GM18526 (cell line): ENCODE data around the gene RPAP2.

Experiments used
- POLR2A ChIP-seq: IDR thresholded peaks from 3 replicates; pipeline ENCODE4 v1.6.1; 2011; ENCODE audit not compliant: insufficient read length; ENCODE audit errors: extremely low read depth

RPAP2 gene

GRCh38 chr1:92356956-92357355, 58.1 kb downstream of the RPAP2 start:
- no peak for TF ChIP-seq POLR2A

DNA sequence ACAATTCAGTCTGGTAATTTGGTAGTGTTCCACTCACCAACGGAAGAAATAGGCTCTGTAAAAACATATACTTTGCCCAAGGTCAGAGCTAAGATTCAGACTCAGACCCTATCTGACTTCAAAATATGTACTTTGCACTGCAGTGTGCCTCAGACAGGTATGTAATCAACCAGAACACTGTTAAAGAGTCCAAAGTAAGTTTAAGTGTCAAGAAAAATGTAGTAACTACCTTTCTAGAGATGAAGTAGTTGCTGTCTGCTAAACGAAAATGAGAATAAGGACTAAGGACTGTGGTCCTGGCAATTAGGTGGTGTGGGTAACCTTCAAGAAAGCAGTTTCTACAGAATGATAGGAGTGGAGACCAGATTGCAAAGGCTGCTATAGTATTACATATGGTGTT, 61.1 kb downstream of the RPAP2 start:
- TF ChIP-seq POLR2A: no peak

- TF ChIP-seq POLR2A: no peak
These were observed 64.1 kb downstream of the RPAP2 start for GRCh38 chr1:92362970-92363369.

DNA sequence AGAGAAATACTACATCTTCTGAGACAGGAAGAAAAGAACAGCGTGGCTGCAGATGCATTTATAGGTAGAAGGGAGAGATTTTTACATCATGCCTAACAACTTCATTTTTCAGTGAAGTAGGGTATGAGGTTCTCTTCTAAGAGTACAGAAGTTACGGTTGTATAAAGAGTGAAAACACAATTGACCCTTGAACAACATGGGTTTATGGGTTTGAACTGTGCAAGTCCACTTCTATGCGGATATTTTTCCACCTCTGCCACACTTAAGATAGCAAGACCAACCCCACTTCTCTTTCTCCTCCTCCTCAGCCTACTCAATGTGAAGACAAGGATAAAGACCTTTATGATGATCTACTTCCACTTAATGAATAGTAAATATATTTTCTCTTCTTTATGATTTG, 64.5 kb downstream of the RPAP2 start:
- TF ChIP-seq POLR2A: no peak

DNA sequence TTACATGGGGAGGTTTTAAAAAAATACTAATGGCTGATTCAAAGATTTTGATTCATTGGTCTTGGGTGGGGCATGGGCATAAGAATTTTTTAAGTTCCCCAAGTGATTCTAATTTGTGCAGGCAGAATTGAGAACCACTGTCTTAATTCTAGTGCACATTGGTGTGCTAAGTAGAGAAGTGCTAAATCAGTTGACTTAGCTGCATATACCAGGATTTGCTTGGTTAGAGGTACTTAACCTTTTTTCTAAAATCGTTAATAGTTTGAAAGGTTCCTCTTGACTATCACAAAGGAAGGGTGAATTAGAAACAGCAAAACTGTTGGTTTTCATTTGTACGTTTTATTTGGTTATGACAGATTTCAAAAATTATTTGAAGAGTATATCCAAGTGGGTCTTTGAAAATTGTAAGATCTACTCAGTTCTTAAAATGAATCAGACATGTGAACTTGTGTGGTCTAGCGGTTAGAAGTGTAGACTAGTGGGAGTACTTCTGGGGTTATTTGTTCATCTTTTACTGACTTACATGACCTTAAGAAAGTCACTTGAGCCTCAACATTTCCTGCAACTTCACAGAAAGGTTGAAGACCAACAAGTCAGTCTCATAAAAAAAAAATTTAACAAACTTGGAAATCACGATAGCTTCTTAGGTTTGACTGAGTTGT, 66.7 kb downstream of the RPAP2 start:
- TF ChIP-seq POLR2A: no peak

DNA sequence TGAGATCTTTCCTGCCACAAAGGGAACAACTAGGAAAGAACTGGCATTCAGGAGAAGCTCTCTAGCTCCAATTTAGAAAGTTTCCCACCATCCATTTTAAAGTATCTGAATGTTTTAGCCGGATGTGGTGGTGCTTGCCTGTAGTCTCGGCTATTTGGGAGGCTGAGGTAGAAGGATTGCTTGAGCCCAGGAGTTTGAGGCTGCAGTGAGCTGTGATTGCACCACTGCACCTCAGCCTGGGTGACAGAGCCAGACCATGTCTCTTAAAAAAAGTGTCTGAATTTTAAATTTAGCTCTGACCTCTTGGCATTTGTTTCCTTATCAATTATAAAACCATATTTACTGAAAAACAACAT, 67.2 kb downstream of the RPAP2 start:
- TF ChIP-seq POLR2A: no peak

DNA sequence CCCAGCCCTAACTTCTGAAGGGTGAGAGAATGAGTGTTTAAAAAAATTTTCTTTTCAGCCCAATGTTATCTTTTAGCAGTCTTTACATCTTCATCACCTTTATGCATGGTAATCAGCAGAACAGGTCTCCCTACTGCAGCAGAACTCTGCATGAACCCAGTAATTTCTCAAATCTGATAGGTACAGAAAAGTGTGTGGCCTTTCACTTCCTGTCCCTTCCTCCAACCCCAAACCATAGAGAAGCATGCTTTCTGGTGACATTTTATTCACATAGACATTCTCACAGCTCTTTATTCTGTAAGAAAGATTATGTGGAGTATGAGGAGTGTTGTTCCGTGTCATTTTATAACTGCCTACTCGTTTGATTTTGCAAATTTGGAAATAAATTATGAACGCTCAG, 68.6 kb downstream of the RPAP2 start:
- TF ChIP-seq POLR2A: no peak

DNA sequence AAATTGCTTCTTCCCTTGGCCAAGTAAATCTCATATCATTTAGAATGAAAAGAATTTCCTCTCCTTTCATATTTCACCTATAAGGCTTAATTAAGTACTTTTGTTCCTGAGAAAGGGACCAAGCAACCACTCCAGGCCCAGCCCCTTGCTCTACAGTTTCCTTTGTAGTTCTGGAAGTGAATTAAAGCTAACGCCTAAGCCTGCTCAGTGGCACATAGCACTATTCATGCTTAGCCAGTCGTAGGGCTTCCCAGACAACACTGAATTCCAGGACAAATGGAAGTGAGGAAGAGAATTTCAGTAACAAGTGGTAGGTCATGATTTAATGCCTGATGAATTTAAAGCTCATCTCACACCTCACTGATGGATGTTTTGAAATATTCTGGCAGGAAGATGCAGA, 73.3 kb downstream of the RPAP2 start:
- no peak for TF ChIP-seq POLR2A

DNA sequence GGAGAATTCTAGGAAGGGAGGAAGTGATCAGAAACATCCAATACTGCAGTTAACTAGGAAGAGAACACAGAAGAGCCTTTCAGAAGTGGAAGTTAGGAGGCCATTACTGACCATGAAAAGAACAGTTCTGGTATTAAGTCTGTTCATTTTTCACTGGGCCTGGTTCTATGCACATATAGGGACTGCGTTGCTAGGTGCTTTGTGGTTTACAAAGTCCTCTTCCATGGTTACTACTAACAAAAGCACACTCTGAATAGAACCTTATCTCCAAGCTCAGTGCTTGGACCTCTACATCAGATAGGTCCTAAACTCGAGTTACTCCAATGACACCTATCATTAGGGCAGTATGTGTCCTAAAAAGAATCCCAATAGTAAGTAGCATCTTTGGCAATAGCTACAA, 75.4 kb downstream of the RPAP2 start:
- no peak for TF ChIP-seq POLR2A

GRCh38 chr1:92376345-92376744, 77.5 kb downstream of the RPAP2 start:
- TF ChIP-seq POLR2A: no peak

GRCh38 chr1:92380867-92381266, 82.0 kb downstream of the RPAP2 start:
- TF ChIP-seq POLR2A: no peak

DNA sequence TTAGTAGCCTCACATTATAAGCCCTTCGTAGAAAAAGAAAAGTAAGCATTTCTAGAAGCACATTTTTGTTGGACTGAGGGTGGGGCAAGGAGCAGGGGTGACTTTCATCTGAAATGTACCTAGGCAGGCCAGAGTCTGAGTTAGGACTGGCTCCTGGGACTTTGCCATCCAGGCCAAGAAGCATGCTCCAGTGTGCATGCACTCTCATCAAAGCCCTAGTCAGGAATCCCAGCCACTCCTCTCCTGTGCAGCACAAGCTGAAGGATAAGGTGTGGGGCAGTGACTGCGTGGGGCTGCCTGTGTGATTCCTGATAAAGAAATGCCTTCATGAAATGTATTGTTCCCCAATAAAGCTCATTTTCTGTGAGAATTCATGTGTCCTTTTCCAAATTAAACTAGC, 99.7 kb downstream of the RPAP2 start:
- no peak for TF ChIP-seq POLR2A

- no peak for TF ChIP-seq POLR2A
These were observed 100.2 kb downstream of the RPAP2 start for GRCh38 chr1:92399076-92399475.

DNA sequence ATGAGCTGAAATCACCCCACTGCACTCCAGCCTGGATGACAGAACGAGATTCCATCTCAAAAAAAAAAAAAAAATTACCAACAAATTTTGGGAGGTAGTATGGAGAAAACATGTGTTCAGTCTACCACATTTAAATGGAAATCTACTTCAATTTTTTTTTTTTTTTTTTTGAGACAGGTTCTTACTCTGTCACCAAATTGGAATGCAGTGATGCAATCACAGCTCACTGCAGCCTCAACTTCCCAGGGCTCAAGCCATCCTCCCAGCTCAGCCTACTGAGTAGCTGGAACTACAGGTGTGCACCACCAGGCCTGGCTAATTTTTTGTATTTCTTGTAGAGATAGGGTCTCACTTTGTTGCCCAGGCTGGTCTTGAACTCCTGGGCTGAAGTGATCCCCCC, 105.8 kb downstream of the RPAP2 start:
- no peak for TF ChIP-seq POLR2A

- no peak for TF ChIP-seq POLR2A
These were observed 110.0 kb downstream of the RPAP2 start for GRCh38 chr1:92408825-92409224.

- no peak for TF ChIP-seq POLR2A
These were observed 111.2 kb downstream of the RPAP2 start for GRCh38 chr1:92409946-92410549.

- TF ChIP-seq POLR2A: no peak
These were observed 111.8 kb downstream of the RPAP2 start for GRCh38 chr1:92410706-92411105.
